ENCODE measurements around the gene LETM1. TPM values are rescaled to one million over a fixed set of nuclear protein-coding genes. Genes with fewer than 3 reads are reported as not detected.

LETM1 gene
- total and polyA plus RNA-seq, 2 of the 8 experiments (the other 6 are each of a cell fraction or from before 2014, with no cell fraction given), result 19.8 to 50.1 TPM

DNA sequence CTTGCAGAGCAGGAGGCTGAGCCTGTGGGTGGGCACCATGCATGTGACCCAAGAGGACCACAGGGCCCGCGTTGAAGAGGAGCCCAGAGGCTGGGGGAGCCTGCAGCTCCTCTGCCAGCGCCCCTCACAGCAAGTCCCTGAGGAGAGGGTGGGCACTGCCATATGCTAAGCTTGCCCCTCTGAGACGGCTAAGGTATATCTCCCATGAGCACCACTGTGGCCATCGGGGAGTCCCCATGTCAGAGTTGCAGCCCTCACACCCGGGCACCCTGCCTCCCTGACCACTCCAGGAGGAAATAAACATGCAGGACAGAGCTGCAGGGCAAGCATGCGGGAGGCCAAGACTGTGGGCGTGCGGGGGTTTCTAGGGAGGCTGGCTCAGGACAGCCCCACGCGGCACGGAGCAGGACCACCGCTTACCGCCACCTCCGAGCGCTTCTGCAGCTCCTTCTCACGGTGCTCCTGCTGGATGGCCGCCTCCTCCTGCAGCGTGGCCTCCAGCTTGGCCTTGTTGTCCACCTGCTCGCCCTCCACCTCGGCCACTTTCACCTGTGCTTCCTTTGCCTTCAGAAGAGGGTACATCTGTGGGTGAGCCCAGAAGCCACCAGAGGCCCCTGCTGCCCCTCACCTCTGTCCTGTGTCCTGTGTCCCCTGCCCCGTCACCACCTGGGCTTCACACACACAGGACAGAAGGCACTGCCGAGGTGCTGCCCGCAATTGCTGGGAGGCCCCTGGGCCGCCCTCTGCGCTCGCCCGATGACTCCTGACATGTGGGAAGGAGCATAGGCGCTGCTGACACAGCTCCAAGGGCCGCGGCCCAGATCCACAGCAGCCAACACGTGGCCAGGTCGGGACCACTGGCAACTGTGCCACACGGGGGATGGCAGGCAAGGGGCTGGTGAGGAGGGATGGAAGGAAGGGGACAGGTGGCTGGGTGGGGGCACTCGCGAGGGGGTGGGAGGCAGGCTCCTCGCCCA lies 33.1 kb downstream of the LETM1 start:
- CTCF ChIA-PET (ENCODE audit: partially characterized antibody), result interaction anchor here (0.6 to 71.2 kb wide), 9 partner anchors 9 to 130 kb away, joined by 3 to 2507 read pairs (median 3); no protein-coding TSS in a partner anchor

More for the DNA sequence above, 33.1 kb downstream of the LETM1 start:
- no peaks in the 10 kb centered on the region for H3K79me1 ChIP-seq (ENCODE audit: low read depth, low read length)
- no peak overlapping the region for H3K4me2 ChIP-seq (ENCODE audit: insufficient read depth in 1 of 2, low read depth in 2 of 2, low read length in 2 of 2)
- no peaks in the 10 kb centered on the region for H3K9me3 ChIP-seq (ENCODE audit: insufficient read depth in 2 of 2, low read depth in 1 of 2, low read length in 1 of 2)
- no peak for TF ChIP-seq ZNF274 (IDR thresholded peaks at IDR 0.05; ENCODE audit: borderline replicate concordance, extremely low read depth, low read length)
- no peak for TF ChIP-seq TBP (IDR thresholded peaks at IDR 0.05; ENCODE audit: low read depth, low read length)
- TF ChIP-seq KDM1A (IDR thresholded peaks at IDR 0.05; ENCODE audit: borderline replicate concordance, low read length), result no peak
- no peak for TF ChIP-seq NRF1 (IDR thresholded peaks at IDR 0.05; ENCODE audit: low read depth, low read length)
- TF ChIP-seq CHD2 (IDR thresholded peaks at IDR 0.05; ENCODE audit: low read length), result no peak
- TF ChIP-seq RXRA (IDR thresholded peaks at IDR 0.05; ENCODE audit: insufficient read depth, low read depth, low read length), result no peak
- H3K27me3 ChIP-seq (replicated peaks in 1 of 4; ENCODE audit: control insufficient read depth in 3 of 4, extremely low read depth in 1 of 4, insufficient read depth in 3 of 4, low read length in 3 of 4), result no peaks in the 10 kb centered on the region
- no peak overlapping the region for H3K18ac ChIP-seq (ENCODE audit: extremely low read depth, low read length)
- H3K23me2 ChIP-seq (ENCODE audit: low read depth, low read length), result no peaks in the 10 kb centered on the region
- DNase-seq (ENCODE audit: low read depth in 1 of 2, low spot score in 2 of 2), result no peak
- no peak overlapping the region for H2AK5ac ChIP-seq (ENCODE audit: low read depth, low read length)
- no peak overlapping the region for H2BK12ac ChIP-seq (ENCODE audit: low read depth, low read length)
- no peak overlapping the region for H3K56ac ChIP-seq (replicated peaks; ENCODE audit: insufficient read length, low read depth, low read length)
- H2AFZ ChIP-seq (ENCODE audit: low read length), result no peak overlapping the region
- no peak overlapping the region for H3K4me3 ChIP-seq (ENCODE audit: extremely low read depth in 1 of 4, insufficient read depth in 2 of 4, low read depth in 3 of 4, low read length in 4 of 4)
- H3K9ac ChIP-seq (replicated peaks in 1 of 4; ENCODE audit: extremely low read depth in 1 of 4, low read depth in 3 of 4, low read length in 3 of 4), result no peak overlapping the region
- no peak overlapping the region for H4K91ac ChIP-seq (replicated peaks; ENCODE audit: insufficient read length, low read length)
- no peaks in the 10 kb centered on the region for H3K79me2 ChIP-seq (ENCODE audit: control insufficient read depth in 1 of 2, insufficient read depth in 2 of 2, low read length in 2 of 2)
- H3K23ac ChIP-seq (ENCODE audit: insufficient read length), result no peak overlapping the region
- H2BK15ac ChIP-seq (ENCODE audit: low read length), result no peak overlapping the region
- no peak overlapping the region for H2BK20ac ChIP-seq (ENCODE audit: low read length)
- FAIRE-seq, result no peak
- no peak overlapping the region for H3K27ac ChIP-seq (ENCODE audit: low read depth, low read length)
- H4K5ac ChIP-seq (ENCODE audit: insufficient read length, low read depth, low read length), result no peak overlapping the region
- POLR2A ChIA-PET (ENCODE audit: partially characterized antibody), result interaction anchor here (1.2 kb wide), 1 partner anchor 15 kb away, joined by 3 read pairs; no protein-coding TSS in a partner anchor
- no peak overlapping the region for H3K4ac ChIP-seq (replicated peaks; ENCODE audit: insufficient read length, low read depth, low read length)
- no peak overlapping the region for H2BK5ac ChIP-seq (ENCODE audit: low read depth, low read length)
- no peaks in the 10 kb centered on the region for H3K4me1 ChIP-seq (replicated peaks in 1 of 4; ENCODE audit: control insufficient read depth in 3 of 4, insufficient read depth in 4 of 4, low read length in 3 of 4)
- no peak overlapping the region for H3K14ac ChIP-seq (ENCODE audit: insufficient read length)
- 90% methylated on average over 30 of the region's 37 CpGs; no CpG with 5 or more reads in 1 of the 2 experiments for WGBS, 2 experiments (ENCODE audit: extremely low coverage in 1 of 2, insufficient coverage in 1 of 2, insufficient read length in 1 of 2, insufficient replicate concordance in 2 of 2, low coverage in 1 of 2, low lambda C conversion rate in 2 of 2, missing lambda C conversion rate in 1 of 2)
- no peak overlapping the region for H4K8ac ChIP-seq (ENCODE audit: extremely low read depth, insufficient read depth, low read length)
- peaks cover 0 to 14% (median 8%) of the 10 kb centered on the region in 4 experiments; a peak in 6 of 8 replicates for H3K36me3 ChIP-seq (ENCODE audit: control insufficient read depth in 2 of 4, insufficient read depth in 4 of 4, low read length in 3 of 4)
- H4K20me1 ChIP-seq (replicated peaks in 1 of 2; ENCODE audit: control insufficient read depth in 1 of 2, insufficient read depth in 2 of 2, low read length in 2 of 2), result no peaks in the 10 kb centered on the region
- no peak overlapping the region for H2BK120ac ChIP-seq (replicated peaks; ENCODE audit: low read depth, low read length)
